GM19463 (cell line): ENCODE measurements around the gene FHL1.

ENCODE experiments used
- ATAC-seq: cut with Tn5 transposase; IDR thresholded peaks from one replicate; pipeline ENCODE4 v1.9.1; 2021; ENCODE audit warnings: mild to moderate bottlenecking, moderate library complexity; ENCODE audit not compliant: unreplicated experiment

The FHL1 gene

GRCh38 chrX:136250191-136251040, 103.1 kb downstream of the FHL1 start:
- peak; percentile 29 for ATAC-seq

- peak; percentile 87 for ATAC-seq
Observed at GRCh38 chrX:136251041-136251991, 104.0 kb downstream of the FHL1 start, which contains the start of gene MAP7D3. MAP7D3 (minus strand) TSS chrX:136251400; CDS start chrX:136251358, 42 bp downstream.

DNA sequence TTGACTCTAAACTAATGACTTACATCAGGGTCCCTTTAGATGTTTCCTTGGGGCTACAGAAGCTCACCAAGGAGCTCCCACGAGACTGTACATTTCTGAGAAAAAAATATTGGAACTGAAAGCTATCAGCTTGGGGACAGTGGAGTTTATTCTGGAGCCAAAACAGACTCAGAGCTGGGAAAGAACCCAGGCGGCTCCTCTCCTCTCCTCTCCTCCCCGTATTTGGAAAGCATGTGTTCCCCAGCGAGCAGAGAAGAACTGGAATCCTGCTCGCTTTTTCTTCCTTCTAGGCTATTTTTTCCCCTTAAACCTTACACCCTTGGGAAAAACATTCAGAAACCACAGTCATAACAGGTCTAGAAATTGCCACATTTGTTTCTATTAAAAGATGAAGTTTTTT, 108.2 kb downstream of the FHL1 start:
- no peak for ATAC-seq

DNA sequence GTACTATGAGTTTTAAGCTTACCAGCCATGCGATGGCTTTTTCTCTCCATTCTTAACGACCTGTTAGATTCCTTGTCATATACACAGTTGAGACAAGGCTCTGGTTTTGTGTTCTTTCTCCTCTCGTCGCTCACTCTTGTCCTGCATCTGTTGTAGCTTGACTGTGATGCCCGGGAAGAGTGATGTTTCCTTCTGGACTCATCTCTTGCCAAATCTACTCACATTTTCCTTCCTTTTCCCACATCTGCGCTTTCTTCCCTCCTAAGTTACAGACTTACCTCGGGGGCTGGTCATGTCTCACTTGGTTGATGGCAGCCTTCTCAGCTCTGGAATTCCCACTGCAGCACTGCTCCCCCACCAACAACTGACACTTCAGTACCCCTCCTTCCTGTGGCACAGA, 108.7 kb downstream of the FHL1 start:
- ATAC-seq, result no peak

- no peak for ATAC-seq
Observed at GRCh38 chrX:136258951-136259350, 111.6 kb downstream of the FHL1 start.

GRCh38 chrX:136259543-136259942, 112.2 kb downstream of the FHL1 start:
- no peak for ATAC-seq

DNA sequence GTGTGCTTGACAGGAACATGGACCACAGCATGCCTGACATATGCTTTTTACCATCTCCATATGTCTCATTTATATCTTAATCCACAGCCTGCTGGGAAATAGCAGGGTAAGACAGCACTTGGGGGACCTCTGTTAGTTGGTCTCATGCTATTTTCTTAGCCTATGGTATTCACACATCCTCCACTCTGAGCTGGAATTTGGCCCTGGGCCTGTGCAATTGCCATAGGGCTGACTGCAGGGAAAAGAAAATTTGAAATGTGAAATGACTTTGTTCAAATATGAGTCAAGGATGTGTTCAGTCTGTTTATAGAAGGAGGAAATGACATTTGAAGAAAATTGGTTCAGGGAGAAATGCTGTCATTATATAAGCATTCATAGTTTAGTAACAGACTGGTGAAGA, 113.4 kb downstream of the FHL1 start:
- ATAC-seq, result no peak
